Heart left ventricle (tissue), 16 donors: ENCODE data around the gene FAM149B1. TPM values are rescaled to one million over a fixed set of nuclear protein-coding genes. Genes with fewer than 3 reads are reported as not detected.
"Not testable (repeated sequence)": the region's sequence is repeated elsewhere in the genome, so short reads cannot be mapped to it uniquely, and the experiment has no call there.

Source experiments
- ATAC-seq, 4 donors: fragments of 200-7000 bp; cut with Tn5 transposase; one replicate each; pipeline ENCODE4 v1.9.1; 2020 to 2022; ENCODE audit warnings: moderate library complexity in 4 of 4, mild to moderate bottlenecking in 3 of 4, moderate number of reproducible peaks in 1 of 4
- DNase-seq, 5 donors: peaks; one replicate each; pipeline ENCODE4 v3.0.0-alpha.2; 2020
- H3K27ac ChIP-seq, 12 donors: fragments of 200-600 bp; sonication (generic) in 4 of 12; one replicate each; pipeline versions ENCODE4 v1.5.0 to v1.8.0; 2016 to 2022; ENCODE audit warnings: mild to moderate bottlenecking in 2 of 12
- H3K27me3 ChIP-seq, 9 donors: fragments of 200-600 bp; sonication (generic) in 2 of 9; one replicate each; pipeline versions ENCODE4 v1.5.1 to v1.8.0; 2016 to 2022; ENCODE audit warnings: mild to moderate bottlenecking in 3 of 9
- H3K36me3 ChIP-seq, 9 donors: fragments of 200-600 bp; sonication (generic) in 2 of 9; one replicate each; pipeline versions ENCODE4 v1.5.0 to v1.8.0; 2018 to 2022; ENCODE audit warnings: mild to moderate bottlenecking in 2 of 9
- H3K4me1 ChIP-seq, 12 donors: fragments of 200-600 bp; sonication (generic) in 4 of 12; one replicate each; pipeline versions ENCODE4 v1.5.0 to v1.8.0; 2016 to 2022; ENCODE audit warnings: mild to moderate bottlenecking in 3 of 12
- H3K4me3 ChIP-seq, 12 donors: fragments of 200-600 bp; sonication (generic) in 4 of 12; one replicate each; pipeline versions ENCODE4 v1.5.0 to v1.8.0; 2017 to 2022; ENCODE audit warnings: mild to moderate bottlenecking in 9 of 12, moderate library complexity in 4 of 12
- H3K9me3 ChIP-seq, 12 donors: fragments of 200-600 bp; sonication (generic) in 4 of 12; one replicate each; pipeline versions ENCODE4 v1.5.0 to v1.8.0; 2016 to 2022; ENCODE audit warnings: mild to moderate bottlenecking in 1 of 12
- CTCF ChIP-seq, 12 donors: fragments of 200-600 bp; sonication (generic) in 4 of 12; IDR thresholded peaks; one replicate each; pipeline versions ENCODE4 v1.5.0 to v1.8.0; 2018 to 2022; ENCODE audit warnings: antibody characterized with exemption in 12 of 12, mild to moderate bottlenecking in 5 of 12
- POLR2A ChIP-seq, 2 donors: fragments of 450-650 bp; IDR thresholded peaks; one replicate each; pipeline ENCODE4 v1.6.1; 2017; ENCODE audit warnings: antibody characterized with exemption in 2 of 2, mild to moderate bottlenecking in 2 of 2, moderate library complexity in 2 of 2
- WGBS, 4 donors: extraction: QIAGEN DNeasy Blood & Tissue Kit in 2 of 4; methylation state at CpG; one replicate each; pipeline versions ENCODE4 v1.1.5 to v1.1.7; 2013 to 2018; 5-methylcytosine and 5-hydroxymethylcytosine counted together
- intact Hi-C, 10 donors: fragments of 100-400 bp; cut with DNase I; formaldehyde crosslinking; loops; one replicate each; pipeline versions ENCODE4 v1.11.1 to v1.14.2; 2022
- polyA plus RNA-seq, 2 donors: library from polyadenylated mRNA; stranded (reverse); fragments of 200-250 nt; gene quantifications; one replicate each; pipeline ENCODE4 v1.2.3, GENCODE V29; 2013
- total RNA-seq, 9 donors: library from RNA; depleted of rRNA in 2 of 9; stranded (reverse); fragments of >200 nt in 2 of 9; fragmentation: NEBNext Ultra II Directional in 3 of 9; extraction: Animal tissue kit (Norgen Biotek cat#: 25700) in 3 of 9; gene quantifications; one replicate each; pipeline versions ENCODE4 v1.1.0 to v1.2.4, GENCODE V29; 2016 to 2023
- donor health status: ischemic (EF 13 %, LVEDD 7.1; RV severe dilation, severe dysfunction).
- donor health status: healthy with polysubstance abuse.
- donor health status: DM: no; HTN: yes; CAD: no.
- donor health status: DM: no; HTN: no; CAD: no.
- donor health status: ischemic (EF 25% LVEDD 6.9; RV normal size, moderate dysfunction).
- donor health status: ischemic (EF 25% LVEDD 5.7; RV mildly dilated, moderate dysfunction).
- donor health status: healthy.
- donor health status: DM: yes; HTN: yes; CAD: no.
- donor health status: ischemic (EF 35%, LVEDD 5.7; RV mildly dilated, moderate dysfunction).
- donor health status: nonischemic (EF 11% LVEDD 7.7; RV severe dilation, severe dysfunction).
- donor health status: DM: yes; HTN: yes; CAD: no.
- donor health status: PGD.
- donor health status: ischemic (EF 29% LVEDD 5.4; RV normal size, mild dysfunction).
- donor health status: nonischemic (EF 23%, LVEDD 6.1; RV moderate dilation, normal function).

Gene FAM149B1
- total and polyA plus RNA-seq, 11 donors, result 7.8 to 21.8 (median 17.8) TPM

GRCh38 chr10:73136627-73137026, 31.3 kb upstream of the FAM149B1 start:
- Histone ChIP-seq H3K9me3 (no peaks in the 10 kb centered on the region), H3K27ac (no peak overlapping the region), H3K27me3 (no peaks in the 10 kb centered on the region), H3K36me3 (peaks cover 0 to 100% (median 99%) of the 10 kb centered on the region in 9 donors), H3K4me1 (no peaks in the 10 kb centered on the region), H3K4me3 (no peak overlapping the region)
- ATAC-seq (no peak), DNase-seq (no peak)
- intact Hi-C loops, result no loop called here
- no peak for TF ChIP-seq CTCF (IDR thresholded peaks at IDR 0.05)
- no peak for TF ChIP-seq POLR2A (IDR thresholded peaks at IDR 0.05)
- 88 to 97% (median 91%) methylated on average over 2 of the region's 2 CpGs for WGBS, 4 donors

GRCh38 chr10:73139251-73139650, 28.7 kb upstream of the FAM149B1 start:
- intact Hi-C loops, result no loop called here
- WGBS, 4 donors, result 50 to 60% (median 54%) methylated on average over 2 of the region's 2 CpGs

GRCh38 chr10:73141603-73142002, 26.3 kb upstream of the FAM149B1 start:
- TF ChIP-seq POLR2A (IDR thresholded peaks at IDR 0.05) (no peak), CTCF (IDR thresholded peaks at IDR 0.05) (no peak)
- no peak overlapping the region for H3K27ac ChIP-seq
- no peak overlapping the region for H3K4me3 ChIP-seq
- DNase-seq (no peak), ATAC-seq (no peak)
- no peaks in the 10 kb centered on the region for H3K9me3 ChIP-seq
- peaks cover 0 to 100% (median 99%) of the 10 kb centered on the region in 9 donors for H3K36me3 ChIP-seq
- intact Hi-C loops, result no loop called here
- H3K4me1 ChIP-seq, result no peaks in the 10 kb centered on the region
- WGBS, 4 donors, result 86 to 91% (median 91%) methylated on average over 3 of the region's 3 CpGs
- no peaks in the 10 kb centered on the region for H3K27me3 ChIP-seq

More at GRCh38 chr10:73139251-73139650, 28.7 kb upstream of the FAM149B1 start:
- H3K36me3 ChIP-seq, result peaks cover 0 to 100% (median 99%) of the 10 kb centered on the region in 9 donors
- no peaks in the 10 kb centered on the region for H3K27me3 ChIP-seq
- H3K9me3 ChIP-seq, result no peaks in the 10 kb centered on the region
- TF ChIP-seq POLR2A (IDR thresholded peaks at IDR 0.05) (no peak), CTCF (IDR thresholded peaks at IDR 0.05) (no peak)
- DNase-seq (no peak), ATAC-seq (no peak)
- H3K4me3 ChIP-seq, result no peak overlapping the region
- no peak overlapping the region for H3K27ac ChIP-seq
- no peaks in the 10 kb centered on the region for H3K4me1 ChIP-seq

- peaks cover 0 to 98% (median 88%) of the 10 kb centered on the region in 9 donors for H3K36me3 ChIP-seq
- ATAC-seq, result not testable (repeated sequence)
Measured at GRCh38 chr10:73150633-73151413, 17.1 kb upstream of the FAM149B1 start.

More at GRCh38 chr10:73150633-73151413, 17.1 kb upstream of the FAM149B1 start:
- H3K4me3 ChIP-seq, DNase-seq, H3K4me1 ChIP-seq, intact Hi-C loops, H3K27me3 ChIP-seq, H3K9me3 ChIP-seq, H3K27ac ChIP-seq: not testable (repeated sequence)
- WGBS, 4 donors, result 77 to 98% (median 89%) methylated on average over 7 to 8 of the region's 8 CpGs
